K562 (cell line): Measurements from ENCODE around the gene POC1B. TPM values are rescaled to one million over a fixed set of nuclear protein-coding genes. Genes with fewer than 3 reads are reported as not detected.
A peak's percentile ranks its signal among the peaks of the same experiment; 100 is the strongest.

Source experiments
- ATAC-seq: fragments of 200-7000 bp; cut with Tn5 transposase; 3 replicates; pipeline ENCODE4 v1.9.1; 2020; ENCODE audit warnings: moderate library complexity
- BruUV-seq: library from RNA; stranded (reverse); fragments of 400-500 nt; replicated peaks from 2 replicates; lab custom pipeline; 2021; lab: Mats Ljungman, UMichigan
- CTCF ChIA-PET: fragments of 300-600 bp; formaldehyde crosslinking; extraction: SDS; loops from one replicate; lab custom pipeline; 2021; ENCODE audit warnings: low intra/inter-chr PET ratio; lab: Yijun Ruan, JAX
- POLR2A ChIA-PET: fragments of 300-600, 350-650 bp; sonication (Branson Sonifier 250); formaldehyde crosslinking; extraction: SDS; loops from one replicate; lab custom pipeline; 2021; ENCODE audit warnings: antibody characterized with exemption, inconsistent platforms; lab: Yijun Ruan, JAX
- DNase-seq, 4 experiments: peaks; one replicate each; pipeline versions ENCODE4 v3.0.0 to v3.0.0-alpha.2; 2011 to 2018; ENCODE audit warnings: low spot score in 3 of 4, mixed read lengths in 3 of 4; ENCODE audit errors: extremely low read depth in 1 of 4
- FAIRE-seq: peaks from 2 replicates; lab custom pipeline; 2011; peaks lifted over from hg19 to GRCh38; lab: Jason Lieb, UNC
- H2AFZ ChIP-seq: 2 replicates; pipeline ENCODE4 v1.6.0; 2011; ENCODE audit warnings: low read depth, low read length, control low read depth, inconsistent platforms
- H3K27ac ChIP-seq: fragments of 200-600 bp; 3 replicates; pipeline ENCODE4 v1.8.0; 2011; ENCODE audit warnings: low read depth, mild to moderate bottlenecking, control low read depth, inconsistent platforms, low read length, moderate library complexity, mixed read lengths; ENCODE audit errors: extremely low read depth
- H3K27me3 ChIP-seq, 2 experiments: fragments of 300-600 bp in 1 of 2; 2 replicates in 1 of 2; 3 replicates in 1 of 2; pipeline versions ENCODE4 v1.6.0 to v1.8.0; 2011; ENCODE audit warnings: inconsistent platforms in 2 of 2, low read length in 2 of 2, mild to moderate bottlenecking in 1 of 2, mixed read lengths in 1 of 2, moderate library complexity in 1 of 2; ENCODE audit not compliant: control insufficient read depth in 2 of 2, insufficient read depth in 2 of 2
- H3K36me3 ChIP-seq: fragments of 300-600 bp; 3 replicates; pipeline ENCODE4 v1.8.0; 2011; ENCODE audit warnings: mild to moderate bottlenecking, low read length, inconsistent platforms; ENCODE audit not compliant: control insufficient read depth, insufficient read depth
- H3K4me1 ChIP-seq, 2 experiments: fragments of 200-600 bp in 1 of 2; replicated peaks in 1 of 2; 2 replicates in 1 of 2; 3 replicates in 1 of 2; pipeline versions ENCODE4 v1.5.1 to v1.8.0; 2011; ENCODE audit warnings: inconsistent platforms in 2 of 2, low read length in 2 of 2, mild to moderate bottlenecking in 1 of 2, mixed read lengths in 1 of 2, moderate library complexity in 1 of 2; ENCODE audit not compliant: control insufficient read depth in 2 of 2, insufficient read depth in 2 of 2
- H3K4me2 ChIP-seq: 2 replicates; pipeline ENCODE4 v1.6.1; 2011; ENCODE audit warnings: low read length, control low read depth, inconsistent platforms, mixed read lengths; ENCODE audit not compliant: insufficient read depth
- H3K4me3 ChIP-seq: fragments of 200-600 bp; sonication (generic), shearing (Covaris generic); 2 replicates; pipeline ENCODE4 v1.5.1; 2016; ENCODE audit warnings: control low read depth, inconsistent platforms
- H3K79me2 ChIP-seq: fragments of 200-600 bp; 3 replicates; pipeline ENCODE4 v1.8.0; 2011; ENCODE audit warnings: low read length, inconsistent platforms; ENCODE audit not compliant: control insufficient read depth, insufficient read depth
- H3K9ac ChIP-seq, 2 experiments: 2 replicates each; pipeline versions ENCODE4 v1.6.0 to v1.6.1; 2011; ENCODE audit warnings: low read depth in 2 of 2, low read length in 2 of 2, control low read depth in 1 of 2, inconsistent platforms in 1 of 2, mild to moderate bottlenecking in 1 of 2, mixed read lengths in 1 of 2; ENCODE audit not compliant: insufficient read depth in 1 of 2
- H3K9me1 ChIP-seq: one replicate; pipeline ENCODE4 v1.6.0; 2011; ENCODE audit warnings: inconsistent platforms, mild to moderate bottlenecking, low read length, moderate library complexity; ENCODE audit not compliant: control insufficient read depth, insufficient read depth
- H3K9me3 ChIP-seq: replicated peaks from 2 replicates; pipeline ENCODE4 v1.5.1; 2011; ENCODE audit warnings: low read depth, low read length, inconsistent platforms; ENCODE audit not compliant: control insufficient read depth, insufficient read depth
- H4K20me1 ChIP-seq: replicated peaks from 2 replicates; pipeline ENCODE4 v1.6.1; 2011; ENCODE audit warnings: low read length, inconsistent platforms, mixed read lengths; ENCODE audit not compliant: control insufficient read depth, insufficient read depth
- ARID3A ChIP-seq: IDR thresholded peaks from 2 replicates; pipeline ENCODE4 v1.6.1; 2012; ENCODE audit warnings: low read depth, low read length, improper control_type of control experiment, borderline replicate concordance
- MEF2A ChIP-seq: IDR thresholded peaks from 2 replicates; pipeline ENCODE4 v1.6.1; 2011; ENCODE audit warnings: low read depth, mild to moderate bottlenecking, low read length, moderate library complexity; ENCODE audit not compliant: control insufficient read depth
- NFIC ChIP-seq: fragments of 450-650 bp; IDR thresholded peaks from 2 replicates; pipeline ENCODE4 v1.6.1; 2017; ENCODE audit warnings: mild to moderate bottlenecking, inconsistent platforms
- WGBS: fragments of 100-300 bp; shearing (Covaris generic); methylation state at CpG from one replicate; pipeline ENCODE4 v1.1.6; 2016; ENCODE audit warnings: low coverage, mixed read lengths; ENCODE audit not compliant: insufficient coverage; ENCODE audit errors: missing lambda C conversion rate; 5-methylcytosine and 5-hydroxymethylcytosine counted together
- in situ Hi-C: fragments of 300-500 bp; cut with MboI; formaldehyde crosslinking; loops from 4 replicates; pipeline ENCODE4 v1.15.0; 2018; ENCODE audit warnings: inconsistent platforms, mixed read lengths
- intact Hi-C: fragments of 100-400 bp; cut with micrococcal nuclease; formaldehyde crosslinking; loops from 2 replicates; pipeline ENCODE4 v1.14.2; 2022
- polyA plus RNA-seq, 8 experiments: library from polyadenylated mRNA; depleted of rRNA in 4 of 8; stranded (reverse) in 5 of 8; unstranded in 3 of 8; fragments of >200 nt; fragmentation: Nextera tagmentation in 2 of 8; fragmentation: Illumina TruSeq in 1 of 8; extraction: Ambion mirVana in 2 of 8; extraction: Trizol in 1 of 8; gene quantifications; 2 replicates each; pipeline versions ENCODE4 v1.2.1 to v1.2.3, GENCODE V29; 2011 to 2014; ENCODE audit warnings: inconsistent platforms in 1 of 8, missing spikeins in 1 of 8
- total RNA-seq, 7 experiments: library from RNA; depleted of rRNA in 6 of 7; stranded (reverse); fragments of >200 nt in 6 of 7; fragmentation: Illumina TruSeq in 2 of 7; extraction: Trizol in 2 of 7; gene quantifications; 2 replicates each; pipeline versions ENCODE4 v1.2.1 to v1.2.3, GENCODE V29; 2011 to 2021; ENCODE audit warnings: low replicate concordance in 1 of 7

Gene POC1B
- total and polyA plus RNA-seq, 9 of the 15 experiments (the other 6 are each of a cell fraction or from before 2014, with no cell fraction given) = 4.5 to 16.1 (median 10.4) TPM

GRCh38 chr12:89544681-89545184, 18.9 kb upstream of the POC1B start:
- in situ Hi-C loops (loop anchor here (5.0 to 25.0 kb wide), 2 partner anchors 553 to 1293 kb away; no protein-coding TSS in a partner anchor), intact Hi-C loops (loop anchor here (5.0 to 10.0 kb wide), 3 partner anchors 310 to 1413 kb away; partner anchors contain the start of gene CCER1)
- Histone ChIP-seq H3K4me2 (no peak overlapping the region), H3K27me3 (no peaks in the 10 kb centered on the region), H3K36me3 (no peaks in the 10 kb centered on the region), H3K9me3 (no peaks in the 10 kb centered on the region), H4K20me1 (no peaks in the 10 kb centered on the region), H3K9ac (0 out of 4 replicates have a peak overlapping the region, but pooled peaks of 1 of the 2 experiments have one; percentile 18), H3K4me1 (peaks cover 10 to 38% of the 10 kb centered on the region in 2 experiments), H3K79me2 (no peaks in the 10 kb centered on the region), H3K9me1 (no peaks in the 10 kb centered on the region), H3K27ac (no peak overlapping the region)
- no peak for DNase-seq
- FAIRE-seq = no peak
- 72% methylated on average over 6 of the region's 6 CpGs for WGBS
- no TSS peak for BruUV-seq
- ATAC-seq = no peak
- TF ChIP-seq MEF2A = no peak
- TF ChIP-seq ARID3A = no peak
- TF ChIP-seq NFIC = peak; percentile 37
- TF ChIP-seq, all 486 proteins: peak for 1
- Histone ChIP-seq H3K4me3 (no peak overlapping the region), H2AFZ (no peak overlapping the region)
- POLR2A ChIA-PET = interaction anchor here (1.1 to 1.4 kb wide), 2 partner anchors 7 to 162 kb away, joined by 3 to 8 read pairs; no protein-coding TSS in a partner anchor
- CTCF ChIA-PET = no interaction called here
